HEK293T (cell line): ENCODE measurements around the gene TXK.

ENCODE experiments used
- BHLHE40 ChIP-seq: fragments of 450-650 bp; IDR thresholded peaks from 2 replicates; pipeline ENCODE4 v1.6.1; 2016; ENCODE audit warnings: mild to moderate bottlenecking, moderate library complexity, borderline replicate concordance
- CTBP1 ChIP-seq: fragments of 450-650 bp; IDR thresholded peaks from 2 replicates; pipeline ENCODE4 v1.6.1; 2016; ENCODE audit warnings: borderline replicate concordance
- ELF4 ChIP-seq: fragments of 450-650 bp; IDR thresholded peaks from 2 replicates; pipeline ENCODE4 v1.6.1; 2017; ENCODE audit warnings: antibody characterized with exemption
- FOXA1 ChIP-seq: fragments of 450-650 bp; IDR thresholded peaks from 2 replicates; pipeline ENCODE4 v1.6.1; 2016; ENCODE audit warnings: mild to moderate bottlenecking
- L3MBTL2 ChIP-seq: fragments of 450-650 bp; conservative IDR thresholded peaks from 2 replicates; pipeline ENCODE4 v1.6.1; 2016; ENCODE audit warnings: mild to moderate bottlenecking

DNA sequence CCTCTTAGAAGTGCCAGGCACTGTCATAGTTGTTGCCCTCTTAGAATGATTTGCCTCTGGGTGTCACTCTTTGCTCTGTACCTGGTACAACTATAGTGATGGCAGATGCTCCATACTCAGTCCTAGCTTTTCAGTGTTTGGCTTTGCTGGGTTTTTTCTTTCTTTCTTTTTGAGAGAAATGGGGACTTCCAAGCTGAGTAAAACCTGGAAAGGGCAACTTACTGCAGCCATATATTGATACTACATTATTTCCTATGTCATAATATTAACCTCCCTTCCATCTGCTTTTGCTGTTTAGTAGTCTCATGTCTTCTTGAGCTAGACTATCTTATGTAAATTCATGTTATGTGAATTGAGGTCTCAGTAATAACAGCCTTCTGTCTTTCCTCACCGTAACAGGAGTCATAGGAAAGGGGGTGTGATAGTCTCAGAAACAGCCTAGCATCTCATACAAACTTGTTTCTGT is 68.4 kb downstream of the TXK start:
- TF ChIP-seq L3MBTL2 (no peak), CTBP1 (no peak), ELF4 (no peak), BHLHE40 (no peak), FOXA1 (no peak)
